ENCODE results near the gene TMTC3.

DNA sequence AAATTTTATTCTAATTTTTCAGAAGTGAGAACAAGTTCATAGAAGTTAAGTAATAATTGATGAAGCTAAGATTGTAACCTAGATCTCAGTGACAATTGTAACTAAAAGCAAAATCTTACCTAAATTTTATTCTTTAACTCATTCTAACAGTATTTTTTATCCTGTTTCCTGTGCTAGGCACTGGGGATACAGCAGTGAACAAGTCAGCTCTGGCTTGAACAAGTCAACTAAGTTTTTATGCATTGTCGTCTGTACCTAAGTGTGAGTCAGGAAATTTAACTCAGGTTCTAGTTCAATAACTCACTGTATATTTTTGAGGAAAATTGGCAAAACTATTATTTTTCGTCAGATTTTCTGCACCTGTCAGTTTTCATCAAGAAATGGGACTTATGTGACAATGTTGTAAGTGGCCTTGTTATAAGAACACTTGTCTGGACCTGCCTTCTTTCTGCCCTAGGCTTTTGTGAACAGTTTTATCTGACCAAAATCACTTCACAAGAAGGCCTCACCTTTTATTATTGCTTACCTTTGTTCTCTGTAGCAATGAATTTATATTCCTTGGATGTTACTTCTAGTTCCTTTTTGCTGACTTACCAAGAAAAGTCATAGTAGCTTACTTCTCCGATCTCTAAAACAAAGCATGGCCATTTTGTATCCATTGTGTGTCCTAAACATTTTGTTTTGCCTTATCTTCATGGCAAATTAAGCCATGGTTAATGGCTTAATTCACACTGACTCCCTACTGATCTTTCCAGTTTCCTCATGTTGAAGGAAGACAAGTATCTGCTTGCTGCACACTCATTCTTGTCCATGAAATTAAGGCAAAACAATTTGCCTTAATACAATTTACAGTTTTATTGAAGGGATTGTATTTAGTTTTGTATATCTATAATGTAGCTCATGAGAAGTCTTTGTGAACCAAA, 2.7 kb downstream of the TMTC3 start:
- TF ChIP-seq EZH2phosphoT487 (IDR thresholded peaks at IDR 0.05; ENCODE audit: borderline replicate concordance, low read depth, low read length), result no peak
- TF ChIP-seq, protein P1, sequence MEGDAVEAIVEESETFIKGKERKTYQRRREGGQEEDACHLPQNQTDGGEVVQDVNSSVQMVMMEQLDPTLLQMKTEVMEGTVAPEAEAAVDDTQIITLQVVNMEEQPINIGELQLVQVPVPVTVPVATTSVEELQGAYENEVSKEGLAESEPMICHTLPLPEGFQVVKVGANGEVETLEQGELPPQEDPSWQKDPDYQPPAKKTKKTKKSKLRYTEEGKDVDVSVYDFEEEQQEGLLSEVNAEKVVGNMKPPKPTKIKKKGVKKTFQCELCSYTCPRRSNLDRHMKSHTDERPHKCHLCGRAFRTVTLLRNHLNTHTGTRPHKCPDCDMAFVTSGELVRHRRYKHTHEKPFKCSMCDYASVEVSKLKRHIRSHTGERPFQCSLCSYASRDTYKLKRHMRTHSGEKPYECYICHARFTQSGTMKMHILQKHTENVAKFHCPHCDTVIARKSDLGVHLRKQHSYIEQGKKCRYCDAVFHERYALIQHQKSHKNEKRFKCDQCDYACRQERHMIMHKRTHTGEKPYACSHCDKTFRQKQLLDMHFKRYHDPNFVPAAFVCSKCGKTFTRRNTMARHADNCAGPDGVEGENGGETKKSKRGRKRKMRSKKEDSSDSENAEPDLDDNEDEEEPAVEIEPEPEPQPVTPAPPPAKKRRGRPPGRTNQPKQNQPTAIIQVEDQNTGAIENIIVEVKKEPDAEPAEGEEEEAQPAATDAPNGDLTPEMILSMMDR (conservative IDR thresholded peaks at IDR 0.05; ENCODE audit: low read length), result no peak
